NB4 (cell line): ENCODE data around the gene NAGS.

ENCODE experiments used
- DNase-seq: peaks from one replicate; pipeline ENCODE4 v3.0.0; 2010; ENCODE audit warnings: low read depth
- H3K4me3 ChIP-seq: one replicate; pipeline ENCODE4 v1.5.1; 2011; ENCODE audit warnings: mild to moderate bottlenecking, low read depth, low read length, moderate library complexity
- MYC ChIP-seq: IDR thresholded peaks from 2 replicates; pipeline ENCODE4 v1.6.1; 2011; ENCODE audit warnings: low read depth, low read length
- POLR2A ChIP-seq: IDR thresholded peaks from 2 replicates; pipeline ENCODE4 v1.6.1; 2011; ENCODE audit warnings: mild to moderate bottlenecking; ENCODE audit not compliant: insufficient read length; ENCODE audit errors: extremely low read depth
- TF ChIP-seq, protein P1 (sequence below): IDR thresholded peaks from one replicate; pipeline ENCODE4 v1.5.1; 2012; ENCODE audit warnings: low read depth, low read length
- TF ChIP-seq, protein P2 (sequence below): IDR thresholded peaks from 2 replicates; pipeline ENCODE4 v1.6.1; 2011; ENCODE audit warnings: low read depth, low read length

Gene NAGS

DNA sequence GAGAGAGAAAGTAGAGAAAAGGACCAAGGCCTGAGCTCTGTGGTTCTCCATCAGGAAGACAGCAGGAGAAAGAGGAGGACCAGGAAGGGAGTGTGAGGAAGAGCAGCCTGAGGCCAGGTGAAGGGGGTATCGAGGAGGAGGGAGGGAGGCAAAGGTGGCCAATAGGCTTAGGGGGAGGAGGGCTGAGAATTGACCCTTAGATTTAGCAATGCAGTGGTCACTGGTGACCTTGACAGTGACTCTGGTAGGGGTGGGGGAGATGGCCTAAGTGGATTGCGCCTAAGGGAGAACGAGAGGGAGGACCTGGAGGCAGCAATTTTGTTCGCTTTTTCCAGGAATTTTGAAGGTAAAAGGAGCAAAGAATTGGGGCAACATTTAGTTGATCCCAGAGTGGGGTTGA is 5.4 kb upstream of the NAGS start:
- TF ChIP-seq POLR2A = no peak
- no peak for TF ChIP-seq MYC
- TF ChIP-seq, protein P1, sequence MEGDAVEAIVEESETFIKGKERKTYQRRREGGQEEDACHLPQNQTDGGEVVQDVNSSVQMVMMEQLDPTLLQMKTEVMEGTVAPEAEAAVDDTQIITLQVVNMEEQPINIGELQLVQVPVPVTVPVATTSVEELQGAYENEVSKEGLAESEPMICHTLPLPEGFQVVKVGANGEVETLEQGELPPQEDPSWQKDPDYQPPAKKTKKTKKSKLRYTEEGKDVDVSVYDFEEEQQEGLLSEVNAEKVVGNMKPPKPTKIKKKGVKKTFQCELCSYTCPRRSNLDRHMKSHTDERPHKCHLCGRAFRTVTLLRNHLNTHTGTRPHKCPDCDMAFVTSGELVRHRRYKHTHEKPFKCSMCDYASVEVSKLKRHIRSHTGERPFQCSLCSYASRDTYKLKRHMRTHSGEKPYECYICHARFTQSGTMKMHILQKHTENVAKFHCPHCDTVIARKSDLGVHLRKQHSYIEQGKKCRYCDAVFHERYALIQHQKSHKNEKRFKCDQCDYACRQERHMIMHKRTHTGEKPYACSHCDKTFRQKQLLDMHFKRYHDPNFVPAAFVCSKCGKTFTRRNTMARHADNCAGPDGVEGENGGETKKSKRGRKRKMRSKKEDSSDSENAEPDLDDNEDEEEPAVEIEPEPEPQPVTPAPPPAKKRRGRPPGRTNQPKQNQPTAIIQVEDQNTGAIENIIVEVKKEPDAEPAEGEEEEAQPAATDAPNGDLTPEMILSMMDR = no peak
- TF ChIP-seq, protein P2, sequence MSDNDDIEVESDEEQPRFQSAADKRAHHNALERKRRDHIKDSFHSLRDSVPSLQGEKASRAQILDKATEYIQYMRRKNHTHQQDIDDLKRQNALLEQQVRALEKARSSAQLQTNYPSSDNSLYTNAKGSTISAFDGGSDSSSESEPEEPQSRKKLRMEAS = no peak
- DNase-seq = no peak
- H3K4me3 ChIP-seq = no peak overlapping the region

DNA sequence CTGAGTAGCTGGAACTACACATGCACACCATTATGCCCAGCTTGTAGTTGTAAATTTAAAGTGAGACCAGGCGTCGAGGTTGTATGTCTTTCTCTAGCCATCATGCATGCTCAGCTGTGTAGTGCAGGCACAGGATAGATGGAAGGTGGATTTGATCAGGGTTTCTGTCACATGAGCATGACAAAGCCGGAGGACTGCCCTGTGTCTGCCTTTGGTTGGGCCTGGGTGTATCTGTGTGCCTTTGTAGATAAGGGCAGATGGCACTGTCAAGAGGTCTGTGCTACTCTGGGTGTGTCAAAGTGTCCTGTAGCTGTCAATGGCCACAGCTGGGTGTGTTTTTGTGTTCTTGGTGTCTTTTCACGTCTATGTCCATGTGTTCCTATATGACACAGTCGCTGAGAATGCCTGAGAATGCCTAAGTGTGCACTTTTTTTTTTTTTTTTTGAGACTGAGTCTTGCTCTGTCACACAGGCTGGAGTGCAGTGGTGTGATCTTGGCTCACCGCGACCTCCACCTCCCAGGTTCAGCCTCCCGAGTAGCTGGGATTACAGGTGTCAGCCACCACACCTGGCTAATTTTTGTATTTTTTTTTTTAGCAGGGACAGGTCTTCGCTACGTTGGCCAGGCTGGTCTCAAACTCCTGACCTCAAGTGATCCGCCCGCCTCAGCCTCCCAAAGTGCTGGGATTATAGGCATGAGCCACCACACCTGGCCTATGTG is 4.1 kb upstream of the NAGS start:
- TF ChIP-seq, protein P1 = no peak
- no peak for TF ChIP-seq POLR2A
- H3K4me3 ChIP-seq = no peak overlapping the region

DNA sequence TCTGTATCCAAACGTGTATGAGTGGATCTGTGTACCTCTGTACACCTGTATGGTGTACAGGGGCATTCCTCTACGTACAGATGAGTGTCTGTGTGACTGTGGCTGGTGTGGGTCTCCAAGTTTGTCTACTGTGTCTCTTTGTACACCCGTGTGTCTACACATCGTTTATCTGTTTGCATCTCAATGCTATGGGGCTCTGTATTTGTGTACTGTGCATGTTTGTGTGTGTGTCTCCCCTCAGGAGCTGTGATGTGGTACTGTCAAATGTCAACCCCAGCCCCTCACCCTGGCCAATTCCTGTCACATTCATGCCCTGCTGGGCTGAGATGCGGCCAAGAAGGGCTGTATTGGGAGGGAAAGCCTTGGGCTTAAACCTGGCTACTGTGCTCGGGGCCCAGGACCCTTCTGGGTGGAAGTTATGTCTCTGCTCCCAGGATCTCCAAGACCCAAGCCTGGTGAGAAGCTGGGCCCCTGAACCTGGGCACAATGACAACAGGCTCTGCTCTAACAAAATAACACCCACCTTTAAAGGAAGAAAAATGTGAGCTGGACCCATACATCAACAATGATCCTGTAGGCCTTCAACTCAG is 3.5 kb upstream of the NAGS start:
- no peak for DNase-seq
- TF ChIP-seq, protein P2 = no peak
- TF ChIP-seq POLR2A (no peak), MYC (no peak)
- no peak overlapping the region for H3K4me3 ChIP-seq

More for the DNA sequence above, 4.1 kb upstream of the NAGS start:
- no peak for DNase-seq

DNA sequence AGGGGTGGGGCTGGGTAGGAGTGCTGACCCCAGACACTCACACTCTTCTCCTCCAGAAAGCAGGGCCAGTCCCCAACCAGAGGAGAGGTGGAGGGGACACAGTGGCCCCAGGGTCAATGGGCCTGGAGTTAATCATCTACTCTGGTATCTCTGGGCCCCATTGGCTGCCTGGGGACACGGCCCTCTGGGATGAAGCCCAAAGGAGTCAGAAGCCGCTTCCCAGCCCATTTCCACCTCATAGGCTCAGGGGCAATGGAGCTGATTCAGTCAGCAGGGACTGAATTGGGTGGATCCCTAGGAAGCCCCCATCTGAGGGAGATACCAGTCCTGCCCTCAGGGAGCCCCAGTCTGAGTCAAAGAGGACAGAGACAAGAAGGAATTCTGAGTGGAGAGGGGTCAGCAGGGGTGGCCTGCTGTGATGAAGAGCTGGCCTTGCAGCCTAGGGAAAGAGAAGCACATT is 2.9 kb upstream of the NAGS start:
- H3K4me3 ChIP-seq = no peak overlapping the region
- TF ChIP-seq, protein P2 = no peak
- no peak for TF ChIP-seq MYC
- no peak for TF ChIP-seq POLR2A
- TF ChIP-seq, protein P1 = no peak
- no peak for DNase-seq

DNA sequence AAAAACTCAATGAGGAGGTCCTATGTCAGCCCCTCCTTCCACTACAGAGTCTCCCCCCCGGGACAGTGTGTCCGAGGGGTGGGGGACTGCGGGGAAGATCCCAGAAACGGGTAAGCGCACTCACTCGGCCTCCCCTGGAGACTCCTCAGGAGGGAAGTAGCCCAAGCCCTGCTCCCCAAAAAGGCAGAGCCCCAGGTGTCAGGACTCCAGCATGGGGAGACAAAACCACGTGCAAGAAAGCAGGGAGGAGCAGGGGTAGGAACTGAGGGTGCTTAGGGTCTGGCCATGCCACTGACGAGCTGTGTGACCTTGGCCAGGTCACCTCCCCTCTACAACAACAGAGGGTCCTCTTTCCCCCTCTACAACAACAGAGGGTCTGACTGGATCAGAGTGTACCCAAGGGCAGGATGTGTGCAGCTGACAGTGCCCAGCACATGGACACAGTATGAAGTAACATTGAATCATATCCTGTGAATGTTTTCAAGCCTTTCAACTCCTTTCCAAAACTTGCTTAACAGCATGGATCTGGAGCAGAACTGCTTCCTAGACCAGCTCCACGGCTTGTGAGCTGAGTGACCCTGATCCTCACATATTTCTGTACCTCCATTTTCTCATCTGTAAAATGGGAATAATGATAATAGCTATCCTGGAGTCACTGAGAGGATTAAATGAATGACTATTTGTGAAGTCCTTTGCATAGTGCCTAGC is 2.1 kb upstream of the NAGS start:
- DNase-seq = peak; percentile 16
- H3K4me3 ChIP-seq = no peak overlapping the region
- TF ChIP-seq, protein P1 = no peak
- TF ChIP-seq MYC (no peak), POLR2A (no peak)
- TF ChIP-seq, protein P2 = no peak
